Stomach smooth muscle (tissue), 2 donors: ENCODE results near the gene RAB12.
A peak's percentile ranks its signal among the peaks of the same experiment; 100 is the strongest.
"Not testable (repeated sequence)": the region's sequence is repeated elsewhere in the genome, so short reads cannot be mapped to it uniquely, and the experiment has no call there.

Source experiments
- H3K27ac ChIP-seq: one replicate; pipeline ENCODE4 v1.7.0; 2013; ENCODE audit warnings: mild to moderate bottlenecking, low read length, inconsistent platforms
- H3K27me3 ChIP-seq, 2 donors: one replicate each; pipeline ENCODE4 v1.7.0; 2013; ENCODE audit warnings: low read length in 2 of 2; ENCODE audit not compliant: insufficient read depth in 2 of 2, control insufficient read depth in 1 of 2
- H3K36me3 ChIP-seq, 2 donors: one replicate each; pipeline ENCODE4 v1.7.0; 2013; ENCODE audit warnings: low read length in 2 of 2; ENCODE audit not compliant: control insufficient read depth in 2 of 2, insufficient read depth in 2 of 2
- H3K4me1 ChIP-seq: one replicate; pipeline ENCODE4 v1.7.0; 2013; ENCODE audit warnings: low read length; ENCODE audit not compliant: control insufficient read depth, insufficient read depth
- H3K4me3 ChIP-seq, 2 donors: one replicate each; pipeline ENCODE4 v1.7.0; 2013; ENCODE audit warnings: low read length in 2 of 2
- H3K9ac ChIP-seq, 2 donors: one replicate each; pipeline ENCODE4 v1.7.0; 2013; ENCODE audit warnings: low read length in 2 of 2, mild to moderate bottlenecking in 1 of 2
- H3K9me3 ChIP-seq, 2 donors: one replicate each; pipeline ENCODE4 v1.7.0; 2013; ENCODE audit warnings: low read length in 2 of 2; ENCODE audit not compliant: control insufficient read depth in 2 of 2
- donor health status: healthy.
- donor health status: Pancreatic carcinoma.

RAB12 gene

DNA sequence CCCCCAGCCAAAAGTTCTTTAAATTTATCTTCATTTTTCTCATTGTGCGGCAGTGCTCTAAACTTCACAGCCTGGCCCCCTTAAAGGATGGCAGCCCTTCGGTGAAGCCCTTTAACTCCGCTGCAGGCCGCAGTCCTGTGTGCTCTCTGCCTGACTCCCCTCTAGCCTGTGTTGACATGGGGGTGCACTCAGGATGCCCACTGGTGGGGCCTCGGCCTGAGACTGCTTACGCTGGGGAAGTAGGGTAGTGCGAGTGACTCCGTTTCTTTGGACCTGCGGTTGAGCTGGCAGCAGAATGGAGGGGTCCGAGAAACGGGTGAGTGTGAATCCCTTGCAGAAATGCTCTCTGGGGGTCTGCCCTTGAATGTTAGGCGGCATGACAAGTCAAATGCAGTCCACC is 5.6 kb downstream of the RAB12 start:
- Histone ChIP-seq H3K27ac (peak overlapping the region; percentile 64), H3K9me3 (no peaks in the 10 kb centered on the region), H3K27me3 (no peaks in the 10 kb centered on the region), H3K9ac (peak overlapping the region in 1 of 2 donors; percentile 47), H3K4me3 (no peak overlapping the region), H3K36me3 (peaks cover 0 to 4% of the 10 kb centered on the region in 2 donors), H3K4me1 (peaks cover 40% of the 10 kb centered on the region)

DNA sequence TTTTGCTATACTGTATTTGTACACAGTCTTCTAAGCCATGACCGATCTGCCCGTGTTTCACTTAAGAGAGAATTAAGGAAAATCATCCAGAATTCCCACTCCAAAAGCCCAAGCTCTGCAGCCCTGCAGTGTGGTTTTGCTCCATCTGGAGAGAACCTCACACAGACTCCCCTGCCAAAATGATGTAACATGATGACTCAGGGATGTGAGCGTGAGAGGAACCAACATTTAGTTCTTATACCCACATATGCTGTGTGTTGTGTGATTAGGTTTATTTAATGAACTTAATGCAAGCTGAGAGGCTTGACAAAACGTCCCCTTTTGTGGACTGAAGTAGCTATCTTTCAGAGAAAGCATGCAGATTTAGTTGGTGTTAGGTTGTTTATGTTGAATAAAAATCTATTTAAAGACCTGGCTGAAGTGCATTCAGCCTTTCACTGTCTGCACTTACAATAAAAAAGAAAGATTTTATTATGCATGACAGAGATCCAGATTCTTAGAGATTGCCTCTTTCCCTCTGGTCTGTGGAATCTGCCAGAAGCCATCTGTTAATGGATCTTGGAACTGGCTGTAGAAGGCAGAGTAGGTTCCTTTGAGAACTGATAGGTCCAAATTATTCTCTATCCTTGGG is 6.3 kb downstream of the RAB12 start:
- Histone ChIP-seq H3K4me3 (peak overlapping the region in 1 of 2 donors; percentile 30), H3K9ac (peak overlapping the region in 1 of 2 donors; percentile 47), H3K36me3 (peaks cover 0 to 4% of the 10 kb centered on the region in 2 donors), H3K27ac (peak overlapping the region; percentile 64), H3K9me3 (no peaks in the 10 kb centered on the region), H3K4me1 (peaks cover 37% of the 10 kb centered on the region), H3K27me3 (no peaks in the 10 kb centered on the region)

DNA sequence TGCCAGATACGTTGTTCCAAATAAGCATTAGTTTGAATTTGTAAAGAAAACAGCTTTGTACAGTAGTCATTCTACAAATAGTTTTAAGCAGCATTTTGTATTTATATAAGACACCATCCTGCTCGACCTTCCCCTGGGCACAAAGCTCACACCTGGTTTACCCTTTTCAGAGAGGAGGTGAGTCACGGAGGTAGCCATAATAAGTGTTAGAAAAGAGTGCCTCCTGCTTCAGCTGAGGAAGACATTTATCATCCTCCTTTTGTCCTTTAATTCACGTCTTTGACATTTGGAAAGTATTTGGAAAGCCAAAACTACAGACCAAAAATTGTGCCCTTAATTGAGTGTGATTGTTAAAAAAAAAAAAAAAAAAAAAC is 6.8 kb downstream of the RAB12 start:
- Histone ChIP-seq H3K9ac (no peak overlapping the region), H3K36me3 (peaks cover 0 to 4% of the 10 kb centered on the region in 2 donors), H3K4me3 (peak overlapping the region in 1 of 2 donors; percentile 30), H3K27me3 (no peaks in the 10 kb centered on the region), H3K4me1 (peaks cover 35% of the 10 kb centered on the region), H3K9me3 (no peaks in the 10 kb centered on the region), H3K27ac (peak overlapping the region; percentile 64)

DNA sequence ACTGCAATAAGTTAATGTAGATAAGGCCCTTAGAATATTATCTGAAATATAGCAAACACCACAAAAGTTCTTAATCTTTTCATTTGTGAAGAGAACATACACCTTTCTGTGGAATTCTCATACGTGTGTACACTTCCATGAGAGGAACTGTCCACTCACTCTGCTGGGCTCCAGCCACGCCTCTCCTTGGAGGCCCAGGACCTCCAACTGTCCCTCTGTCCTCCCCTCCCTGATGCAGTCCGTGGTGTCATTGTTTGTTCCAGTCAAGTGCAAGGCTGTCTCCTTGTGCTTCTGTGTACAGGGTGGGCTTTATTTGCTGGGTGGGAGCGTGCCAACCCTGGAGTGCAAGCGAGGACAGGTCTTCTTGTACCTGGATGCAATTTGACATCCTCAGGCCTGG is 8.7 kb downstream of the RAB12 start:
- no peaks in the 10 kb centered on the region for H3K9me3 ChIP-seq

DNA sequence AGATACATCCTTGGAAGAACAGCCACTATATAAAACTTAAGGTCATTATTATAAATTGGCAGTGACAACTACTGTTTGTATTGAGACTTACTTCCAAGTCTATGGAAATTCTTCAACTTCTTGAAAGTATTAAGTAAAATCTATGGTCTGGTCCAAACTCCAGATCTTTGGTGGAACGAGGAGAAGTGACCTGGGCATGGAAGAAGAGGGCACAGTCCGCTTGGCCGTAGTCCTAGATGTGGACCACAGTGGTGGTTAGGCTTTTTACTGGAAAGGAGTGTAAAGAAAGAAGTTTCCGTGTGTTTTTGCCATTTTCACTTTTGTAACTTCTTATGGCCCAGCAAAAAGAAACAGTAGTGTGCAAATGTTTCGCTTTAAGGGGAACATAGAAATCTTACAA is 9.8 kb downstream of the RAB12 start:
- no peaks in the 10 kb centered on the region for H3K27me3 ChIP-seq
- H3K4me3 ChIP-seq: no peak overlapping the region
- H3K27ac ChIP-seq: no peak overlapping the region
- no peaks in the 10 kb centered on the region for H3K36me3 ChIP-seq
- H3K9me3 ChIP-seq: no peaks in the 10 kb centered on the region
- H3K4me1 ChIP-seq: peaks cover 24% of the 10 kb centered on the region
- no peak overlapping the region for H3K9ac ChIP-seq

More for the DNA sequence above, 8.7 kb downstream of the RAB12 start:
- H3K4me3 ChIP-seq: no peak overlapping the region
- H3K9ac ChIP-seq: no peak overlapping the region
- H3K36me3 ChIP-seq: no peaks in the 10 kb centered on the region
- no peaks in the 10 kb centered on the region for H3K27me3 ChIP-seq
- H3K27ac ChIP-seq: no peak overlapping the region
- peaks cover 19% of the 10 kb centered on the region for H3K4me1 ChIP-seq

DNA sequence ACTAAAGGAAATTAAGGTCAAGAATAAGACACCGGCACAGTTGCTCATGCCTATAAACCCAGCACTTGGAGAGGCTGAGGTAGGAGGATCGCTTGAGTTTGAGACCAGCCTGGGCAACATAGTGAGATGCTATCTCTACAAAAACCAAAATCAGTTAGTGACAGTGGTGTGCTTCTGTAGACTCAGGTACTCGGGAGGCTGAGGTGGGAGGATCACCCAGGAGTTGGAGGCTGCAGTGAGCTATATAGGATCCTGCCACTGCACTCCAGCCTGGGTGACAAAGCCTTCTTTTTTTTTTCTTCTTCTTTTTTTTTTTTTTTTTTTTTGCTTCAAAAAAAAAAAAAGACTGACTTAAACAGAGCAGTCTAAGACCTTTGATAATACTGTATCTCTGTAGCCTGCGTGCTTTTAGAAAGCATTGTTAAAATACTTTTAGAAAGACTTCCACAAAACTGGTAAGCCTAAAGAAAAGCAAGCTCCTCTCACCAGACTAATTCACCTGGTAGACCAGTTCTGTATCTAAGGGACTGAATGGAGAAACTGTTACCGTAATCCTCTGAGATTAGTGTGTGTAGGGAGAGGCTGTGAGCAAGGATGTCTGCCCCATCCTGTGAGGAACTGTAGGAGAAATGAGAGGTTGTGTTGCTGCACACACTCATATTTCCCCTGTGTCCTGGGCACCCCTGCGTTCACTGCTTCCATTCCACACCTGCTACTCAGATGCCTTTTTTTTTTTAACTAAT is 10.8 kb downstream of the RAB12 start:
- no peak overlapping the region for H3K9ac ChIP-seq
- H3K36me3 ChIP-seq: no peaks in the 10 kb centered on the region
- no peaks in the 10 kb centered on the region for H3K9me3 ChIP-seq
- peaks cover 16% of the 10 kb centered on the region for H3K4me1 ChIP-seq
- no peaks in the 10 kb centered on the region for H3K27me3 ChIP-seq
- H3K27ac ChIP-seq: no peak overlapping the region
- no peak overlapping the region for H3K4me3 ChIP-seq

DNA sequence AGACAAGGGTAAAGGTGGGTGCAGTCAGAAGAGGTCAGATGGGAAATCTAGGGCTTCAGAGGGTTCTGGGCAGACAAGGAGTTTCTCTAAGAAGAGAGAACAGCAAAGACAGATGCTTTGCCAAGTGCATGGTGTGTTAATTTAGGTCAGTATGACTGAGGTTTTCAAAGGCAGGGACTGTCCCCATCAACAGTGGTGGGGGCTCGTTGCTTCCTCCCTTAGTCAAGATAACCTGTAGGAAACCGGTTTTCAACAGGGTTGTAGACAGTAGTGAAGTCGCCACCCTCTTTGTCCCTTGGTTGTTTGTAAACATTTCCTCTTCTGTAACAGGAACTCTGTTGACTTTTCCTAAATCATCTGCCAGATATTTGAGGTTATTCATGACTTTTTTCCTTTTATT is 11.6 kb downstream of the RAB12 start:
- Histone ChIP-seq H3K9me3 (no peaks in the 10 kb centered on the region), H3K36me3 (peaks cover 0 to 7% of the 10 kb centered on the region in 2 donors), H3K27ac (no peak overlapping the region), H3K9ac (no peak overlapping the region), H3K27me3 (no peaks in the 10 kb centered on the region), H3K4me3 (no peak overlapping the region), H3K4me1 (peaks cover 11% of the 10 kb centered on the region)

DNA sequence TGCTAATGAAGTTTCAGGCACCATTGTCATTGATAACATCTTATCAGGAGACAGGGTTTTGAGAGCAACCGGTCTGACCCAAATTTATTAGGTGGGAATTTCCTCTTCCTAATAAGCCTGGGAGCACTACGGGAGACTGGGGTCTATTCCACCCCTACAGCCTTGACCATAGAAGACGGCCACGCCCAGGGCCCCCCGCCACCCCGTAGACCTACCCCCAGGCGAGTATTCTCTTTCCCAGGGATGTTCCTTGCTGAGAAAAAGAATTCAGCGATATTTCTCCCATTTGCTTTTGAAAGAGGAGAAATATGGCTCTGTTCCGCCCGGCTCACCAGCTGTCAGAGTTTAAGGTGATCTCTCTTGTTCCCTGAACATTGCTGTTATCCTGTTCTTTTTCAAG is 13.4 kb downstream of the RAB12 start:
- not testable (repeated sequence) for H3K27ac ChIP-seq, H3K4me3 ChIP-seq, H3K9me3 ChIP-seq, H3K4me1 ChIP-seq, H3K9ac ChIP-seq, H3K27me3 ChIP-seq
- H3K36me3 ChIP-seq: peaks cover 12 to 17% of the 10 kb centered on the region in 2 donors

DNA sequence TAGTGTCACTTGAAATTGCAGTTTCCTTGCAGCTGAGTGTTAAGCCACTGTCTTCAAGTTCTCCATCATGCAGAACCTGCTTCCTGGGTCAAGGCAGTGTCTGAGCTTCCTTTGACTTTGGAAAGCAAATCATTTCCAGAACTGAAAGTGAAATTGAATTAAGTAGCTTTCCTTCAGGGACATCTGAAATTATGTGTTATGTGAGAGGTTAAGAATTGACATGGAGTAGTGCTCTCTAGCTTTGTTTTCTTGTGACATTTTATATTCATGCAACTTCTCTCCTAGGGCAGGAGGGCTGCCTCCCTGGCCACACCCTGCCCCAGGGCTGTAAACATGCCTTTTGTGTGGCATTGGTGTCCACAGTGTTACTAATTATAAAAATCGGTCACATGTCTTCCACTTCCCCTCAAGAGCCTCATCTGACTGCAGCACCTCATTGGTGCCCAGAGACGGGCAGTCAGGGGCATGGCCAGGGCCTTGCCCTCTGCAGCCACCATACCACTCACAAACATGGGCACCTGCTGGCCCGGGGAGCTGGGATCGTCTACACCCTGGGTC is 14.4 kb downstream of the RAB12 start:
- Histone ChIP-seq H3K4me1 (peaks cover 5% of the 10 kb centered on the region), H3K4me3 (peak overlapping the region in 1 of 2 donors; percentile 8), H3K9ac (no peak overlapping the region), H3K36me3 (peaks cover 12 to 17% of the 10 kb centered on the region in 2 donors), H3K27me3 (no peaks in the 10 kb centered on the region), H3K27ac (no peak overlapping the region), H3K9me3 (no peaks in the 10 kb centered on the region)

DNA sequence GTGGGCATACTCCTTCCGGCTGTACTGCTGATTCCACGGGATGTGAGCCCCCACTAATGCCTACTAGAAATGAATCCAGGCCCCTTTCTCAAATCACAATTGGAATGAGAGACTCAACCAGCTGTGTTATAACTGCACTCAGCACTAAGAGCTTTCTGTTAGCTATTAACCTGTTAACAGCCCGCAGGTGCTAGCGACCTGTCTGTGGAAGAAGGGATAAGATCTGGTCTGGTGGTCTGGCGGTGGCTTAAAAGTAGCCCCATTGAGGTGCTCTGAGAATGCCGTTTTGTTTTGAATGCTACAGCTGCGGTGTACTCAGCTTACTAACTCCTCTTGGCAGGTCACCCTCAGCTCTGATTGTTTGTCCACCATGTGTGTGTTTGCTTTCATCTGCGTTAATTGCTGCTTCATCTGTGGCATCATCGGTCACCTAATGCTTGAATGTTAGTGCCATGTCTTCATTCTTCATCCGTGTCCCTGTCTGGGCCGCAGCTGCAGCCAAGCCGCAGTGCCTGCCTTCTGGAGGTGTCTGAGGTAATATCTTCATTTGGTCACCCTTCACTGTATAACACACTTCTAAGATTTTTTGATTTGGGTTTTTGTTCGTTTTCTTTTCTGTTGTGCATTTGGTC is 16.3 kb downstream of the RAB12 start:
- Histone ChIP-seq H3K9ac (no peak overlapping the region), H3K36me3 (peaks cover 12 to 22% of the 10 kb centered on the region in 2 donors), H3K4me1 (peaks cover 5% of the 10 kb centered on the region), H3K27ac (no peak overlapping the region), H3K4me3 (no peak overlapping the region), H3K27me3 (no peaks in the 10 kb centered on the region), H3K9me3 (no peaks in the 10 kb centered on the region)
